ENCODE results near the gene RLF.
"Not testable (repeated sequence)": the region's sequence is repeated elsewhere in the genome, so short reads cannot be mapped to it uniquely, and the experiment has no call there.

RLF gene

GRCh38 chr1:40143891-40144575 is 17.2 kb upstream of the RLF start:
- DNase-seq (ENCODE audit: insufficient read length): no peak
- peak; percentile 97 for FAIRE-seq

DNA sequence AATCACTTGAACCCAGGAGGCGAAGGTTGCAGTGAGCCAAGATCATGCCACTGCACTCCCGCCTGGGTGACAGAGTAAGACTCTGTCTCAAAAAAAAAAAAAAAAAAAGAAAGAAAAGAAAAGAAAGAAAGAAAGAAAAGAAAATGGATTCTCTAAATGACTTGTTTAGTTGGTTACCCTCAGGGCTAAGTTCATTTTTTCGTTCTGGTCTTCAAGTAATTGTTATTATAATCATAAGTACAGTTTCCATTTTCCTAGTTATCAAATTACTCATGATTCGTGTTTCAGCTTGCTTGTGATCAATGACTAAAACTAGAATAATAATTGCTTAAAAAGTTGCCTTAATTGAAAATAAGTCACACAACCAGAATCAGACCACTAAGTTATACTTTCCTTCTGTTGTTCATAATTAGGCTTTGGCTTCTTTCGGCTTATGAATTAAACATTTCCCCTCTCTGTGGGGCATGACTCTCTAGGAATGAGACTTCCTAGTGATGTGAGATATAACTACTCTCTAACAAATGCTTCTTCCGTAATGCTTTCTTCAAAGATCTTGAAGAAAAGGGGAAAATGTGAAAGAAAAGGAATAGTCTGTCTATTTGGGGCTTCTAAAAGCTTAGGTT is 9.6 kb upstream of the RLF start:
- DNase-seq (ENCODE audit: insufficient read length): no peak
- no peak for FAIRE-seq
- TF ChIP-seq POLR2A (IDR thresholded peaks at IDR 0.05; ENCODE audit: low read depth, low read length) (no peak), TAF1 (IDR thresholded peaks at IDR 0.05; ENCODE audit: borderline replicate concordance, low read depth, low read length) (no peak), POLR2AphosphoS5 (IDR thresholded peaks at IDR 0.05; ENCODE audit: low read depth, low read length) (no peak)

More at GRCh38 chr1:40143891-40144575, 17.2 kb upstream of the RLF start:
- no peak for TF ChIP-seq POLR2AphosphoS5 (IDR thresholded peaks at IDR 0.05; ENCODE audit: low read depth, low read length)
- TF ChIP-seq TAF1 (IDR thresholded peaks at IDR 0.05; ENCODE audit: borderline replicate concordance, low read depth, low read length): no peak
- no peak for TF ChIP-seq POLR2A (IDR thresholded peaks at IDR 0.05; ENCODE audit: low read depth, low read length)

- DNase-seq (ENCODE audit: insufficient read length): no peak
- TF ChIP-seq TAF1 (IDR thresholded peaks at IDR 0.05; ENCODE audit: borderline replicate concordance, low read depth, low read length): no peak
- no peak for TF ChIP-seq POLR2AphosphoS5 (IDR thresholded peaks at IDR 0.05; ENCODE audit: low read depth, low read length)
- no peak for TF ChIP-seq POLR2A (IDR thresholded peaks at IDR 0.05; ENCODE audit: low read depth, low read length)
- peak; percentile 63 for FAIRE-seq
These were observed 8.0 kb upstream of the RLF start for GRCh38 chr1:40153073-40153770.

DNA sequence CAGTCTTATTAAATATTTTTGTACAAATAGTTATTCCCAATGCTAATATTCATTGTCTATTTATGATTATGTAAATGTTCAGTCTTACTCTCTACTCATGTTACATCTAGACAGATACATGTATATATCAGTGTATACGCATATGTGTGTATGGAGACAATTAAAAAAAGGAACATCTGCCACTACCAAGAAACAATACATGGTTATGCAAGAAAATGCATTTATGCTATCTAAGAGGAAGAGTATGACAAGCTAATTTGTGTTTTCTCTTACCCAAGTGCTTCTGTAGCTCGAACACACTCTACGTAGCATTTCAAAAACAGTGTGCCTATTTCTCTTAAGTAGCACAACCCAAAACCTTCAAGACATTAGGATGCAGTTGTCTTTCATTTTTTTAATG is 6.1 kb upstream of the RLF start:
- DNase-seq (ENCODE audit: insufficient read length) (no peak), FAIRE-seq (no peak)
- no peak for TF ChIP-seq POLR2AphosphoS5 (IDR thresholded peaks at IDR 0.05; ENCODE audit: low read depth, low read length)
- TF ChIP-seq TAF1 (IDR thresholded peaks at IDR 0.05; ENCODE audit: borderline replicate concordance, low read depth, low read length): no peak
- no peak for TF ChIP-seq POLR2A (IDR thresholded peaks at IDR 0.05; ENCODE audit: low read depth, low read length)

GRCh38 chr1:40155910-40156309 is 5.3 kb upstream of the RLF start:
- no peak for FAIRE-seq
- TF ChIP-seq POLR2AphosphoS5 (IDR thresholded peaks at IDR 0.05; ENCODE audit: low read depth, low read length): no peak
- no peak for TF ChIP-seq POLR2A (IDR thresholded peaks at IDR 0.05; ENCODE audit: low read depth, low read length)
- TF ChIP-seq TAF1 (IDR thresholded peaks at IDR 0.05; ENCODE audit: borderline replicate concordance, low read depth, low read length): no peak
- DNase-seq (ENCODE audit: insufficient read length): no peak

GRCh38 chr1:40160806-40161124 is 422 bp upstream of the RLF start:
- no peak for DNase-seq (ENCODE audit: insufficient read length)
- no peak for FAIRE-seq
- TF ChIP-seq TAF1 (IDR thresholded peaks at IDR 0.05; ENCODE audit: borderline replicate concordance, low read depth, low read length) (no peak), POLR2A (IDR thresholded peaks at IDR 0.05; ENCODE audit: low read depth, low read length) (no peak), POLR2AphosphoS5 (IDR thresholded peaks at IDR 0.05; ENCODE audit: low read depth, low read length) (no peak)

- no peak for DNase-seq (ENCODE audit: insufficient read length)
- FAIRE-seq: no peak
- TF ChIP-seq POLR2A (IDR thresholded peaks at IDR 0.05; ENCODE audit: low read depth, low read length): no peak
- no peak for TF ChIP-seq TAF1 (IDR thresholded peaks at IDR 0.05; ENCODE audit: borderline replicate concordance, low read depth, low read length)
These were observed 756 bp downstream of the RLF start for GRCh38 chr1:40161888-40162397.

- DNase-seq (ENCODE audit: insufficient read length): no peak
- TF ChIP-seq TAF1 (IDR thresholded peaks at IDR 0.05; ENCODE audit: borderline replicate concordance, low read depth, low read length): no peak
- TF ChIP-seq POLR2A (IDR thresholded peaks at IDR 0.05; ENCODE audit: low read depth, low read length): no peak
- no peak for TF ChIP-seq POLR2AphosphoS5 (IDR thresholded peaks at IDR 0.05; ENCODE audit: low read depth, low read length)
- FAIRE-seq: peak; percentile 63
These were observed 1.7 kb downstream of the RLF start for GRCh38 chr1:40162753-40163441.

GRCh38 chr1:40167317-40167716 is 6.1 kb downstream of the RLF start:
- FAIRE-seq (peak; percentile 21), DNase-seq (ENCODE audit: insufficient read length) (no peak)
- TF ChIP-seq POLR2AphosphoS5 (IDR thresholded peaks at IDR 0.05; ENCODE audit: low read depth, low read length): no peak
- TF ChIP-seq POLR2A (IDR thresholded peaks at IDR 0.05; ENCODE audit: low read depth, low read length): no peak
- no peak for TF ChIP-seq TAF1 (IDR thresholded peaks at IDR 0.05; ENCODE audit: borderline replicate concordance, low read depth, low read length)

DNA sequence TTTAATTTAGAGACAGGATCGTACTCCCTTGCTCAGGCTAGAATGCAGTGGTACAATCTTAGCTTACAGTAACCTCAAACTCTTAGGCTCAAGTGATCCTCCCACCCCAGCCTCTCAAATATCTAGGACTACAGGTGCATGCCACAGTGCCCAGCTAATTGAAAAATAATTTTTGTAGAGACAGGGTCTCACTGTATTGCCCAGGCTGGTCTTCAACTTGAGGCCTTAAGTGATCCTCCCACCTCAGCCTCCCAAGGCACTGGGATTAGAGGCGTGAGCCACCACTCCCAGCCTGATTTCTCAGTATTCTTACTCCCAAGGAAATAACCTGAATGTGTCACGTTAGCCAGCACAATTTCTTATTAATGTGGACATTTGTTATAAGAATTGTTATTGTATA is 9.8 kb downstream of the RLF start:
- FAIRE-seq: no peak
- no peak for TF ChIP-seq POLR2AphosphoS5 (IDR thresholded peaks at IDR 0.05; ENCODE audit: low read depth, low read length)
- TF ChIP-seq POLR2A (IDR thresholded peaks at IDR 0.05; ENCODE audit: low read depth, low read length): no peak
- TF ChIP-seq TAF1 (IDR thresholded peaks at IDR 0.05; ENCODE audit: borderline replicate concordance, low read depth, low read length): no peak
- DNase-seq (ENCODE audit: insufficient read length): no peak

DNA sequence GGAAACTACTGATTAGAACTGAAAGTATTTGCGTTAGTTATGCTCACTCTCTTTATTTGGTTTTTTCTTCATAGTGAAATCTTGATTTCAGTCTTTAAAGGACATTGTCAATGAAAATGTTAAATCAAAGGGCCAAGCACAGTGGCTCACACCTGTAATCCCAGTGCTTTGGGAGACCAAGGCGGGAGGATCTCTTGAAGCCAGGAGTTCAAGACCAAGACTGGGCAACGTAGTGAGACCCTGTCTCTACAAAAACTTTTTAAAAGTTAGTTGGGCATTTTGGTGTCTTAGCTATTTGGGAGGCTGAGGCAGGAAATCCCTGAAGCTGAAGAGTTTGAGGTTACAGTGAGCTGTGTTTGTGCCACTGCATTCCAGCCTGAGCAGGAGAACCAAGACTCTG is 13.6 kb downstream of the RLF start:
- no peak for FAIRE-seq
- no peak for DNase-seq (ENCODE audit: insufficient read length)
- TF ChIP-seq POLR2A (IDR thresholded peaks at IDR 0.05; ENCODE audit: low read depth, low read length): no peak

GRCh38 chr1:40176989-40177388 is 15.8 kb downstream of the RLF start:
- not testable (repeated sequence) for FAIRE-seq; DNase-seq (ENCODE audit: insufficient read length)

Data from GM12892 (cell line).